ENCODE results near the gene PHTF2. TPM values are rescaled to one million over a fixed set of nuclear protein-coding genes. Genes with fewer than 3 reads are reported as not detected.

The PHTF2 gene
- total RNA-seq, 2 experiments from 2014 or later: 34.9 to 39.1 TPM

- Mint-ChIP-seq H3K9me3 (ENCODE audit: insufficient read depth) (no peaks in the 10 kb centered on the region), H3K36me3 (ENCODE audit: low read depth) (peaks cover 32% of the 10 kb centered on the region), H3K4me1 (ENCODE audit: low read depth) (peaks cover 39% of the 10 kb centered on the region), H3K4me3 (peak overlapping the region; percentile 99), H3K27me3 (ENCODE audit: low read depth) (no peaks in the 10 kb centered on the region), H3K27ac (peak overlapping the region; percentile 3)
- DNase-seq (no peak), ATAC-seq (no peak)
- ChIA-PET CTCF (interaction anchor here (0.6 kb wide), 1 partner anchor 461 kb away, joined by 3 read pairs; no protein-coding TSS in a partner anchor), POLR2A (interaction anchor here (0.5 kb wide), 1 partner anchor 134 kb away, joined by 4 read pairs; no protein-coding TSS in a partner anchor)
Observed at GRCh38 chr7:77796109-77796508, 2.5 kb upstream of the PHTF2 start.

- POLR2A ChIA-PET: no interaction called here
- no peaks in the 10 kb centered on the region for H3K27me3 Mint-ChIP-seq (ENCODE audit: low read depth)
- peak overlapping the region; percentile 99 for H3K4me3 Mint-ChIP-seq
- H3K4me1 Mint-ChIP-seq (ENCODE audit: low read depth): peaks cover 46% of the 10 kb centered on the region
- ATAC-seq (no peak), DNase-seq (no peak)
- H3K9me3 Mint-ChIP-seq (ENCODE audit: insufficient read depth): no peaks in the 10 kb centered on the region
- H3K36me3 Mint-ChIP-seq (ENCODE audit: low read depth): peaks cover 37% of the 10 kb centered on the region
- peak overlapping the region; percentile 92 for H3K27ac Mint-ChIP-seq
- CTCF ChIA-PET: interaction anchor here (1.0 to 2.4 kb wide), 2 partner anchors 15 to 139 kb away, joined by 3 to 11 read pairs; no protein-coding TSS in a partner anchor
Observed at GRCh38 chr7:77796960-77797359, 1.6 kb upstream of the PHTF2 start.

GRCh38 chr7:77797734-77798393 lies 709 bp upstream of the PHTF2 start:
- Mint-ChIP-seq H3K36me3 (ENCODE audit: low read depth) (peaks cover 42% of the 10 kb centered on the region), H3K4me1 (ENCODE audit: low read depth) (peaks cover 55% of the 10 kb centered on the region)

GRCh38 chr7:77799078-77799964 lies 748 bp downstream of the PHTF2 start:
- H3K9me3 Mint-ChIP-seq (ENCODE audit: insufficient read depth): no peaks in the 10 kb centered on the region
- DNase-seq (peak; percentile 38), ATAC-seq (no peak)
- H3K36me3 Mint-ChIP-seq (ENCODE audit: low read depth): peaks cover 45% of the 10 kb centered on the region
- peak overlapping the region; percentile 92 for H3K27ac Mint-ChIP-seq
- peaks cover 67% of the 10 kb centered on the region for H3K4me1 Mint-ChIP-seq (ENCODE audit: low read depth)
- CTCF ChIA-PET: interaction anchor here (0.7 to 2.4 kb wide), 14 partner anchors 9 to 160 kb away, joined by 3 to 11 read pairs (median 4); partner anchors contain the start of gene RSBN1L
- H3K4me3 Mint-ChIP-seq: peak overlapping the region; percentile 99
- H3K27me3 Mint-ChIP-seq (ENCODE audit: low read depth): no peaks in the 10 kb centered on the region
- POLR2A ChIA-PET: interaction anchor here (0.9 to 1.2 kb wide), 2 partner anchors 103 to 143 kb away, joined by 3 to 4 read pairs; partner anchors contain the start of gene RSBN1L

More at GRCh38 chr7:77797734-77798393, 709 bp upstream of the PHTF2 start:
- Mint-ChIP-seq H3K27me3 (ENCODE audit: low read depth) (no peaks in the 10 kb centered on the region), H3K27ac (peak overlapping the region; percentile 92), H3K9me3 (ENCODE audit: insufficient read depth) (no peaks in the 10 kb centered on the region), H3K4me3 (peak overlapping the region; percentile 99)
- no peak for DNase-seq
- ChIA-PET POLR2A (interaction anchor here (0.5 to 1.2 kb wide), 2 partner anchors 9 to 142 kb away, joined by 3 read pairs; no protein-coding TSS in a partner anchor), CTCF (interaction anchor here (0.8 to 2.4 kb wide), 11 partner anchors 7 to 138 kb away, joined by 3 to 11 read pairs (median 5); partner anchors contain the start of gene RSBN1L)
- peak; percentile 54 for ATAC-seq

GRCh38 chr7:77800158-77800557 lies 1.6 kb downstream of the PHTF2 start:
- peak overlapping the region; percentile 92 for H3K27ac Mint-ChIP-seq
- POLR2A ChIA-PET: interaction anchor here (0.9 kb wide), 1 partner anchor 104 kb away, joined by 4 read pairs; the partner anchor contains the start of gene RSBN1L

GRCh38 chr7:77800730-77801129 lies 2.2 kb downstream of the PHTF2 start:
- Mint-ChIP-seq H3K4me3 (peak overlapping the region; percentile 99), H3K36me3 (ENCODE audit: low read depth) (peaks cover 50% of the 10 kb centered on the region), H3K27ac (no peak overlapping the region), H3K27me3 (ENCODE audit: low read depth) (no peaks in the 10 kb centered on the region), H3K4me1 (ENCODE audit: low read depth) (peaks cover 69% of the 10 kb centered on the region), H3K9me3 (ENCODE audit: insufficient read depth) (peaks cover 8% of the 10 kb centered on the region)
- ChIA-PET CTCF (no interaction called here), POLR2A (no interaction called here)
- ATAC-seq (no peak), DNase-seq (no peak)

More at GRCh38 chr7:77800158-77800557, 1.6 kb downstream of the PHTF2 start:
- peaks cover 46% of the 10 kb centered on the region for H3K36me3 Mint-ChIP-seq (ENCODE audit: low read depth)
- H3K27me3 Mint-ChIP-seq (ENCODE audit: low read depth): no peaks in the 10 kb centered on the region
- H3K4me1 Mint-ChIP-seq (ENCODE audit: low read depth): peaks cover 70% of the 10 kb centered on the region
- H3K4me3 Mint-ChIP-seq: peak overlapping the region; percentile 99
- ATAC-seq (no peak), DNase-seq (no peak)
- CTCF ChIA-PET: interaction anchor here (1.2 to 2.2 kb wide), 2 partner anchors 8 to 12 kb away, joined by 3 to 8 read pairs; no protein-coding TSS in a partner anchor
- H3K9me3 Mint-ChIP-seq (ENCODE audit: insufficient read depth): peaks cover 2% of the 10 kb centered on the region

GRCh38 chr7:77802557-77803405 lies 4.2 kb downstream of the PHTF2 start:
- Mint-ChIP-seq H3K4me3 (peak overlapping the region; percentile 61), H3K27me3 (ENCODE audit: low read depth) (no peaks in the 10 kb centered on the region), H3K36me3 (ENCODE audit: low read depth) (peaks cover 63% of the 10 kb centered on the region), H3K9me3 (ENCODE audit: insufficient read depth) (peaks cover 26% of the 10 kb centered on the region), H3K4me1 (ENCODE audit: low read depth) (peaks cover 53% of the 10 kb centered on the region), H3K27ac (peak overlapping the region; percentile 70)
- ATAC-seq (no peak), DNase-seq (no peak)
- ChIA-PET POLR2A (no interaction called here), CTCF (interaction anchor here (1.0 to 1.8 kb wide), 4 partner anchors 106 to 151 kb away, joined by 3 to 4 read pairs (median 4); no protein-coding TSS in a partner anchor)

GRCh38 chr7:77806425-77806824 lies 7.9 kb downstream of the PHTF2 start:
- H3K4me3 Mint-ChIP-seq: no peak overlapping the region
- DNase-seq: no peak
- H3K4me1 Mint-ChIP-seq (ENCODE audit: low read depth): peaks cover 37% of the 10 kb centered on the region
- ChIA-PET CTCF (interaction anchor here (0.6 kb wide), 1 partner anchor 243 kb away, joined by 3 read pairs; no protein-coding TSS in a partner anchor), POLR2A (no interaction called here)
- peaks cover 40% of the 10 kb centered on the region for H3K9me3 Mint-ChIP-seq (ENCODE audit: insufficient read depth)
- peaks cover 70% of the 10 kb centered on the region for H3K36me3 Mint-ChIP-seq (ENCODE audit: low read depth)
- no peak for ATAC-seq
- H3K27ac Mint-ChIP-seq: no peak overlapping the region
- no peaks in the 10 kb centered on the region for H3K27me3 Mint-ChIP-seq (ENCODE audit: low read depth)

- ATAC-seq (no peak), DNase-seq (no peak)
- H3K36me3 Mint-ChIP-seq (ENCODE audit: low read depth): peaks cover 65% of the 10 kb centered on the region
- peaks cover 29% of the 10 kb centered on the region for H3K4me1 Mint-ChIP-seq (ENCODE audit: low read depth)
- ChIA-PET CTCF (interaction anchor here (1.0 kb wide), 1 partner anchor 9 kb away, joined by 3 read pairs; no protein-coding TSS in a partner anchor), POLR2A (no interaction called here)
- H3K27me3 Mint-ChIP-seq (ENCODE audit: low read depth): no peaks in the 10 kb centered on the region
- H3K9me3 Mint-ChIP-seq (ENCODE audit: insufficient read depth): peaks cover 40% of the 10 kb centered on the region
- no peak overlapping the region for H3K27ac Mint-ChIP-seq
- H3K4me3 Mint-ChIP-seq: no peak overlapping the region
Observed at GRCh38 chr7:77808517-77808916, 9.9 kb downstream of the PHTF2 start.

GRCh38 chr7:77811516-77812289 lies 13.1 kb downstream of the PHTF2 start:
- Mint-ChIP-seq H3K27ac (no peak overlapping the region), H3K36me3 (ENCODE audit: low read depth) (peaks cover 51% of the 10 kb centered on the region), H3K4me1 (ENCODE audit: low read depth) (peaks cover 12% of the 10 kb centered on the region), H3K4me3 (no peak overlapping the region), H3K9me3 (ENCODE audit: insufficient read depth) (peaks cover 32% of the 10 kb centered on the region), H3K27me3 (ENCODE audit: low read depth) (no peaks in the 10 kb centered on the region)
- DNase-seq (no peak), ATAC-seq (no peak)
- ChIA-PET CTCF (interaction anchor here (1.2 to 1.5 kb wide), 2 partner anchors 12 to 15 kb away, joined by 3 read pairs; no protein-coding TSS in a partner anchor), POLR2A (no interaction called here)
